ENCODE results near the gene BLOC1S5.

DNA sequence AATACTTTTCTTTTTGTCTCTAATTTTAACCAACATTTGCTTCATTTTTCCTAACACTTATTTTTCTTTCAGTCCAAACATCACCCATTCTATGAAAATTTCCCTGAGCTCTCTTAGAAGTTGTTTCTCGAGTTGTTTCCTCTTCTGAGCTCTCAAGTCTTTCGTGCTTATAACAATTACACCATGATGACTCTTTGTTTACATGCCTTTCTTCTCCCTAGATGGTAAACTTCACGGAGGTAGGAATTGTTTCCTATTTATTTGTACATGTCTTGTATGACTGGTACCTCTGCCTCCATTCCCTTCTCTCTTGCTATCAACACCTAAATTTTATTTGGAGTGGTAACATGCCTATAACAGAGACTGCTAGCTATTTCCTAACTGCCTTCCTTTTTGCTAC, 6.4 kb downstream of the BLOC1S5 start:
- TF ChIP-seq, protein P1, sequence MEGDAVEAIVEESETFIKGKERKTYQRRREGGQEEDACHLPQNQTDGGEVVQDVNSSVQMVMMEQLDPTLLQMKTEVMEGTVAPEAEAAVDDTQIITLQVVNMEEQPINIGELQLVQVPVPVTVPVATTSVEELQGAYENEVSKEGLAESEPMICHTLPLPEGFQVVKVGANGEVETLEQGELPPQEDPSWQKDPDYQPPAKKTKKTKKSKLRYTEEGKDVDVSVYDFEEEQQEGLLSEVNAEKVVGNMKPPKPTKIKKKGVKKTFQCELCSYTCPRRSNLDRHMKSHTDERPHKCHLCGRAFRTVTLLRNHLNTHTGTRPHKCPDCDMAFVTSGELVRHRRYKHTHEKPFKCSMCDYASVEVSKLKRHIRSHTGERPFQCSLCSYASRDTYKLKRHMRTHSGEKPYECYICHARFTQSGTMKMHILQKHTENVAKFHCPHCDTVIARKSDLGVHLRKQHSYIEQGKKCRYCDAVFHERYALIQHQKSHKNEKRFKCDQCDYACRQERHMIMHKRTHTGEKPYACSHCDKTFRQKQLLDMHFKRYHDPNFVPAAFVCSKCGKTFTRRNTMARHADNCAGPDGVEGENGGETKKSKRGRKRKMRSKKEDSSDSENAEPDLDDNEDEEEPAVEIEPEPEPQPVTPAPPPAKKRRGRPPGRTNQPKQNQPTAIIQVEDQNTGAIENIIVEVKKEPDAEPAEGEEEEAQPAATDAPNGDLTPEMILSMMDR (conservative IDR thresholded peaks at IDR 0.05; ENCODE audit: low read length), result no peak
- no peak for TF ChIP-seq EZH2phosphoT487 (IDR thresholded peaks at IDR 0.05; ENCODE audit: borderline replicate concordance, low read depth, low read length)

Measured in OCI-LY7 (cell line).